Stimulated activated CD4-positive, alpha-beta T cell treated with anti-CD3 and anti-CD28 coated beads, Interleukin-4, amount 100 ng/mL, for 4 hours (primary cell): ENCODE data around the gene ELF2.
"Not testable (repeated sequence)": the region's sequence is repeated elsewhere in the genome, so short reads cannot be mapped to it uniquely, and the experiment has no call there.

ENCODE experiments used
- DNase-seq, 2 experiments: peaks; one replicate each; pipeline ENCODE4 v3.0.0-alpha.2; 2020

ELF2 gene

GRCh38 chr4:139177049-139177868 is at the start of gene ELF2:
TSS of gene ELF2 (minus strand) at chr4:139177218. CDS start at chr4:139137701, 39,517 bp downstream.
- peak; percentile 83 to 88 for DNase-seq

GRCh38 chr4:139223682-139224317 is 46.8 kb upstream of the ELF2 start:
- DNase-seq, result no peak

- DNase-seq, result no peak
Measured at GRCh38 chr4:139222215-139222614, 45.2 kb upstream of the ELF2 start.

- no peak for DNase-seq
Measured at GRCh38 chr4:139221687-139222086, 44.7 kb upstream of the ELF2 start.

- DNase-seq, result no peak
Measured at GRCh38 chr4:139219450-139220055, 42.5 kb upstream of the ELF2 start.

GRCh38 chr4:139214039-139214534 is 37.1 kb upstream of the ELF2 start:
- no peak for DNase-seq

- not testable (repeated sequence) for DNase-seq
Measured at GRCh38 chr4:139213633-139214032, 36.6 kb upstream of the ELF2 start.

GRCh38 chr4:139212900-139213299 is 35.9 kb upstream of the ELF2 start:
- no peak for DNase-seq

GRCh38 chr4:139210486-139210885 is 33.5 kb upstream of the ELF2 start:
- no peak for DNase-seq

- DNase-seq, result no peak
Measured at GRCh38 chr4:139209470-139210063, 32.5 kb upstream of the ELF2 start.

GRCh38 chr4:139208404-139208945 is 31.5 kb upstream of the ELF2 start:
- no peak for DNase-seq

- no peak for DNase-seq
Measured at GRCh38 chr4:139207873-139208403, 30.9 kb upstream of the ELF2 start.

- no peak for DNase-seq
Measured at GRCh38 chr4:139207247-139207646, 30.2 kb upstream of the ELF2 start.

- DNase-seq, result no peak
Measured at GRCh38 chr4:139202991-139203390, 26.0 kb upstream of the ELF2 start.

- no peak for DNase-seq
Measured at GRCh38 chr4:139200506-139200905, 23.5 kb upstream of the ELF2 start.

- DNase-seq, result no peak
Measured at GRCh38 chr4:139200102-139200501, 23.1 kb upstream of the ELF2 start.

GRCh38 chr4:139197214-139197613 is 20.2 kb upstream of the ELF2 start:
- DNase-seq, result not testable (repeated sequence)

- DNase-seq, result no peak
Measured at GRCh38 chr4:139196462-139196861, 19.4 kb upstream of the ELF2 start.

GRCh38 chr4:139191373-139191772 is 14.4 kb upstream of the ELF2 start:
- no peak for DNase-seq

GRCh38 chr4:139189972-139190371 is 13.0 kb upstream of the ELF2 start:
- DNase-seq, result no peak

- DNase-seq, result no peak
Measured at GRCh38 chr4:139189417-139189749, 12.4 kb upstream of the ELF2 start.

- DNase-seq, result no peak
Measured at GRCh38 chr4:139188648-139189416, 11.8 kb upstream of the ELF2 start.
